Left ventricle myocardium inferior (tissue), 1 donor: ENCODE results near the gene DIMT1. TPM values are rescaled to one million over a fixed set of nuclear protein-coding genes. Genes with fewer than 3 reads are reported as not detected.

Experiments used
- DNase-seq: peaks from one replicate; pipeline ENCODE4 v3.0.0-alpha.2; 2020
- H3K27ac ChIP-seq: fragments of 200-600 bp; replicated peaks from 2 replicates; pipeline ENCODE4 v1.8.0; 2021
- H3K27me3 ChIP-seq: fragments of 200-600 bp; 2 replicates; pipeline ENCODE4 v1.8.0; 2021; ENCODE audit warnings: low read depth
- H3K36me3 ChIP-seq: fragments of 200-600 bp; 2 replicates; pipeline ENCODE4 v1.8.0; 2021
- H3K4me1 ChIP-seq: fragments of 200-600 bp; 2 replicates; pipeline ENCODE4 v1.8.0; 2021
- H3K4me3 ChIP-seq: fragments of 200-600 bp; 2 replicates; pipeline ENCODE4 v1.8.0; 2021; ENCODE audit warnings: mild to moderate bottlenecking, moderate library complexity
- H3K9me3 ChIP-seq: fragments of 200-600 bp; replicated peaks from 2 replicates; pipeline ENCODE4 v1.8.0; 2021
- intact Hi-C: fragments of 100-400 bp; cut with micrococcal nuclease; formaldehyde crosslinking; loops from one replicate; pipeline ENCODE4 v1.11.0; 2022
- total RNA-seq: library from RNA; stranded (reverse); fragmentation: NEBNext Ultra II Directional; extraction: Animal tissue kit (Norgen Biotek cat#: 25700); gene quantifications from one replicate; pipeline ENCODE4 v1.2.1, GENCODE V29; 2021
- TF ChIP-seq, protein P1 (sequence below): fragments of 200-600 bp; IDR thresholded peaks from 2 replicates; pipeline ENCODE4 v1.8.0; 2021; ENCODE audit warnings: antibody characterized with exemption, mild to moderate bottlenecking, borderline replicate concordance
- donor health status: DM: no; HTN: yes; CAD: no; lungs with severe emphysema.

The DIMT1 gene
- total RNA-seq, 1 donor from 2014 or later: 16.9 TPM

DNA sequence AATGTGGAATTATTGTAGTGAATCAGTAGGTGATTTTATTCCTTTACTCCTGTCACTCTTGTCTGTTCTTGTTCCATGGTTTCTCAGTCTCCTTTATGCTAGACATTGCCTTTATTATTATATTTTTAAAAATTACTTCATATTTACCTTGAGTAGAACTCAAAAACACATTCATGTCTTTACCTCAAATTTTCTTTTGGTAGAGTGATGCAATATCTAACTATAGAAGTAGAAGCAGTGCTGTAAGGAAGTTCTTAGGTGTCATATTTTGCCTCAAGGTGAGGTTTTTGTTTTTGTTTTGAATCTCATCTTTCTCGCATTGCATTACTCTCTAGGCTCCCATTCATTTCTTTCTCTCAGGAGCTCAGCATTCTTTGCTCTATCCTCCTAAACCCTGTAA is 21.1 kb upstream of the DIMT1 start:
- DNase-seq: no peak
- TF ChIP-seq, protein P1, sequence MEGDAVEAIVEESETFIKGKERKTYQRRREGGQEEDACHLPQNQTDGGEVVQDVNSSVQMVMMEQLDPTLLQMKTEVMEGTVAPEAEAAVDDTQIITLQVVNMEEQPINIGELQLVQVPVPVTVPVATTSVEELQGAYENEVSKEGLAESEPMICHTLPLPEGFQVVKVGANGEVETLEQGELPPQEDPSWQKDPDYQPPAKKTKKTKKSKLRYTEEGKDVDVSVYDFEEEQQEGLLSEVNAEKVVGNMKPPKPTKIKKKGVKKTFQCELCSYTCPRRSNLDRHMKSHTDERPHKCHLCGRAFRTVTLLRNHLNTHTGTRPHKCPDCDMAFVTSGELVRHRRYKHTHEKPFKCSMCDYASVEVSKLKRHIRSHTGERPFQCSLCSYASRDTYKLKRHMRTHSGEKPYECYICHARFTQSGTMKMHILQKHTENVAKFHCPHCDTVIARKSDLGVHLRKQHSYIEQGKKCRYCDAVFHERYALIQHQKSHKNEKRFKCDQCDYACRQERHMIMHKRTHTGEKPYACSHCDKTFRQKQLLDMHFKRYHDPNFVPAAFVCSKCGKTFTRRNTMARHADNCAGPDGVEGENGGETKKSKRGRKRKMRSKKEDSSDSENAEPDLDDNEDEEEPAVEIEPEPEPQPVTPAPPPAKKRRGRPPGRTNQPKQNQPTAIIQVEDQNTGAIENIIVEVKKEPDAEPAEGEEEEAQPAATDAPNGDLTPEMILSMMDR: no peak
- no peak overlapping the region for H3K4me3 ChIP-seq
- H3K36me3 ChIP-seq: no peaks in the 10 kb centered on the region
- no peaks in the 10 kb centered on the region for H3K27me3 ChIP-seq
- no peak overlapping the region for H3K27ac ChIP-seq
- H3K9me3 ChIP-seq: no peaks in the 10 kb centered on the region
- H3K4me1 ChIP-seq: peaks cover 15% of the 10 kb centered on the region
- intact Hi-C loops: no loop called here

DNA sequence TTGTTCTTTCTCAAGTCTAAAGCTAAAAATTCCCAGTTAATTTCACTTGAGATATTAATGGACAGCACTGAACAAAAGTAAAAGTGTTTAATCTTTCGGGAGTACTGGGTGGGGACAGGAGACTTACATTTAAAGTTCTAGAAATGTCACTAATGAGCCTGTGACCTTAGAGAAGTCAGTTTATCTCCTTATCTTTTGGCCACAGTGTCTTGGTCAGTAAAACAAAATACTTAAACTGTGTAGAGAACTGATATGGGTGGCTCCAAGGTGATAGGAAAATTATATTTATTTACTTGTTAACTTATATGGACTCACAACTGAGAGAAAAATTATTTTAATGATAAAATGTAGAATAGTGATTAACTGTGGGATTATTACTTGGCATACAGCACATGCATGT is 17.7 kb upstream of the DIMT1 start:
- no peaks in the 10 kb centered on the region for H3K27me3 ChIP-seq
- DNase-seq: no peak
- H3K9me3 ChIP-seq: no peaks in the 10 kb centered on the region
- no peak overlapping the region for H3K4me3 ChIP-seq
- intact Hi-C loops: no loop called here
- TF ChIP-seq, protein P1: no peak
- H3K36me3 ChIP-seq: no peaks in the 10 kb centered on the region
- H3K4me1 ChIP-seq: peaks cover 35% of the 10 kb centered on the region
- no peak overlapping the region for H3K27ac ChIP-seq

DNA sequence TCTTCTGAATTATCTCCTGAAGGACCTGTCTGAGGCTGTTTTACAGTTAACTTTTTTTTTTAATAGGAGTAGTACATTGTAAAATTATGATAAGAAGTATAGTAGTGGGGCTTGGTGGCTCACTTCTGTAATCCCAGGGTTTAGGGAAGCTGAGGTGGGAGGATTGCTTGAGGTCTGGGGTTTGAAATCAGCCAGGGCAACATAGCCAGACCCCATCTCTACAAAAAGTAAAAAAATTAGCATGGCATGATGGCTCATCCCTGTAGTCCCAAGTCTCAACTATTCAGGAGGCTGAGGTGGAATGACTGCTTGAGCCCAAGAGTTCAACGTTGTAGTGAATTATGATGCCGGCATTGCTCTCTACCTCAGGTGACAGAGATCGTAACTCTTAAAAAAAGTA is 15.9 kb upstream of the DIMT1 start:
- Histone ChIP-seq H3K27ac (peak overlapping the region; percentile 81), H3K27me3 (no peaks in the 10 kb centered on the region), H3K4me3 (no peak overlapping the region), H3K36me3 (no peaks in the 10 kb centered on the region), H3K4me1 (peaks cover 39% of the 10 kb centered on the region), H3K9me3 (no peaks in the 10 kb centered on the region)
- TF ChIP-seq, protein P1: no peak
- intact Hi-C loops: no loop called here
- DNase-seq: no peak

DNA sequence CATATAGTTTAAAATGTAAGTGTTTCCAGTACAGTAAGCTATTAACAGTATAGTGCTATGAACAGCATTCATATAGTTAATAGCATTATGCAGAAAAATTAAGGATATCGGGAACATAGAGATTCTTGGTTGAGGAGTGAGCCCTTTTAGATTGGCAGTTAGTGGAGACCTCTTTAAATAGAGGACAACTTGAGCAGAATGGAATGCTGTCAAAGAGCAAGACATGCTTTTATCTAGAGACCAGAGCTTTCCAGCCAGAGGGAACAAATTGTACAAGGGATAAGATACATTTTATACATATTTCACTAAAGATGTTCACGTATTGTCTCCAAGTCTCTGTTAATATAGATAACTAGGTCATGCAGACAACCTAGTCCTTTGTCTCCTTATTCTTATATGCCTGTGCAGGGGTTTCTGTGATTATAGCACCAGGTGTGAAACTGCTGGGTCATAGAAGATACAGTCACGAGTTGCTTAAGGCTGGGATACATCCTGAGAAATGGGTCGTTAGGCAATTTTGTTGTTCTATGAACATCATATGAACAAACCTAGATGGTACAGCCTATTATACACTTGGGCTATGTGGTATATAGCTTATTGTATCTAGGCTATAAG is 14.9 kb upstream of the DIMT1 start:
- Histone ChIP-seq H3K36me3 (no peaks in the 10 kb centered on the region), H3K4me3 (no peak overlapping the region), H3K27me3 (no peaks in the 10 kb centered on the region), H3K9me3 (no peaks in the 10 kb centered on the region), H3K4me1 (peaks cover 48% of the 10 kb centered on the region), H3K27ac (peak overlapping the region; percentile 81)
- no peak for DNase-seq
- intact Hi-C loops: no loop called here
- TF ChIP-seq, protein P1: no peak

DNA sequence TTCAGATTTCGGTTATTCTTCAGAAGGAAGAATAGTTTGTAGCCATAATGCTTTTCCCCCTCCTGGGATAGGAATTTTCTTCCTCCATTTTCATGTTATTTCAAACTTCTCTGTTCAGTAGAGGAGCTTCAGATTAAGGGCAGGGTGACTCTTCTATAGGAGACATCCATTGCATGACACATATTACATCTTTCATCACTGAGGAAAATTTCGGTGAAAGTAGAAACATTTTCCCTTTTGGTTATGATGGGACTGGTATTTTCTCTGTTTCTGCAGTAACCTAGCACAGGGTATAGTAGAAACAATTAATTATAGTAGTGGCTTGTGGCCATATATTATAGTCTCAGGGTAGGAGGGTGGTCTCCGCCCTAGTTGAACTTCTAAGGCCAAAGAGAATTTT is 10.0 kb upstream of the DIMT1 start:
- H3K9me3 ChIP-seq: no peaks in the 10 kb centered on the region
- TF ChIP-seq, protein P1: no peak
- no peaks in the 10 kb centered on the region for H3K36me3 ChIP-seq
- intact Hi-C loops: no loop called here
- H3K27ac ChIP-seq: no peak overlapping the region
- H3K4me3 ChIP-seq: peak overlapping the region; percentile 97
- no peaks in the 10 kb centered on the region for H3K27me3 ChIP-seq
- DNase-seq: no peak
- H3K4me1 ChIP-seq: peaks cover 38% of the 10 kb centered on the region
